SK-N-SH (cell line): ENCODE data around the gene ATP6V1G2. TPM values are rescaled to one million over a fixed set of nuclear protein-coding genes. Genes with fewer than 3 reads are reported as not detected.

Experiments
- CTCF ChIA-PET: fragments of 300-600, 350-600 bp; formaldehyde crosslinking; extraction: SDS; loops from one replicate; lab custom pipeline; 2021; lab: Yijun Ruan, JAX
- POLR2A ChIA-PET: fragments of 350-600 bp; sonication (Branson Sonifier 250); formaldehyde crosslinking; extraction: SDS; loops from one replicate; lab custom pipeline; 2020; ENCODE audit warnings: antibody characterized with exemption, inconsistent platforms; lab: Yijun Ruan, JAX
- DNase-seq: peaks from one replicate; pipeline ENCODE4 v3.0.0; 2012
- H2AFZ ChIP-seq: fragments of 200-600 bp; sonication (generic); 2 replicates; pipeline ENCODE4 v1.8.1; 2016; ENCODE audit warnings: antibody characterized with exemption, mild to moderate bottlenecking, low read depth
- H3F3A ChIP-seq: fragments of 200-600 bp; sonication (generic); replicated peaks from 2 replicates; pipeline ENCODE3; 2016; ENCODE audit warnings: antibody characterized with exemption, mild to moderate bottlenecking; ENCODE audit not compliant: insufficient read depth
- H3K27ac ChIP-seq, 2 experiments: fragments of 200-500 bp in 1 of 2; fragments of 200-600 bp in 1 of 2; sonication (Bioruptor generic) in 1 of 2; sonication (generic), shearing (Covaris generic) in 1 of 2; 2 replicates each; pipeline versions ENCODE4 v1.5.1 to v1.6.1; 2014 to 2016; ENCODE audit warnings: low read depth in 2 of 2, inconsistent platforms in 1 of 2, low read length in 1 of 2, mild to moderate bottlenecking in 1 of 2, mixed read lengths in 1 of 2
- H3K27me3 ChIP-seq: fragments of 200-600 bp; sonication (generic), shearing (Covaris generic); 2 replicates; pipeline ENCODE4 v1.6.1; 2016; ENCODE audit warnings: mixed run types; ENCODE audit not compliant: insufficient read depth
- H3K36me3 ChIP-seq, 2 experiments: fragments of 200-500 bp in 1 of 2; fragments of 200-600 bp in 1 of 2; sonication (Bioruptor generic) in 1 of 2; sonication (generic) in 1 of 2; replicated peaks in 1 of 2; 2 replicates each; pipeline versions ENCODE3 to v1.5.1; 2014 to 2016; ENCODE audit warnings: low read length in 1 of 2, mild to moderate bottlenecking in 1 of 2; ENCODE audit not compliant: insufficient read depth in 2 of 2, control insufficient read depth in 1 of 2
- H3K4me1 ChIP-seq, 2 experiments: fragments of 200-500 bp in 1 of 2; fragments of 200-600 bp in 1 of 2; sonication (Bioruptor generic) in 1 of 2; sonication (generic), shearing (Covaris generic) in 1 of 2; 2 replicates each; pipeline versions ENCODE4 v1.5.1 to v1.6.1; 2014 to 2016; ENCODE audit warnings: low read depth in 1 of 2, low read length in 1 of 2, mixed run types in 1 of 2; ENCODE audit not compliant: insufficient read depth in 2 of 2, control insufficient read depth in 1 of 2
- H3K4me2 ChIP-seq: fragments of 200-600 bp; sonication (generic), shearing (Covaris generic); 2 replicates; pipeline ENCODE4 v1.6.1; 2017; ENCODE audit warnings: mixed run types
- H3K4me3 ChIP-seq, 2 experiments: fragments of 200-500 bp in 1 of 2; fragments of 200-600 bp in 1 of 2; sonication (Bioruptor generic) in 1 of 2; sonication (generic), shearing (Covaris generic) in 1 of 2; 2 replicates each; pipeline versions ENCODE4 v1.5.1 to v1.8.1; 2014 to 2016; ENCODE audit warnings: low read depth in 2 of 2, inconsistent platforms in 1 of 2, low read length in 1 of 2, mild to moderate bottlenecking in 1 of 2, mixed read lengths in 1 of 2, moderate library complexity in 1 of 2
- H3K79me2 ChIP-seq: fragments of 200-600 bp; sonication (generic); 2 replicates; pipeline ENCODE4 v1.8.1; 2017; ENCODE audit warnings: mild to moderate bottlenecking; ENCODE audit not compliant: insufficient read depth
- H3K9ac ChIP-seq: fragments of 200-600 bp; sonication (generic); 2 replicates; pipeline ENCODE4 v1.6.1; 2017; ENCODE audit warnings: mixed run types
- H3K9me2 ChIP-seq: fragments of 200-600 bp; sonication (generic); 2 replicates; pipeline ENCODE4 v1.6.1; 2017; ENCODE audit warnings: mixed run types
- H3K9me3 ChIP-seq: fragments of 200-600 bp; sonication (generic); 2 replicates; pipeline ENCODE4 v1.6.1; 2017; ENCODE audit warnings: mixed run types, mild to moderate bottlenecking, moderate library complexity
- H4K20me1 ChIP-seq: fragments of 200-600 bp; sonication (generic); 2 replicates; pipeline ENCODE4 v1.6.1; 2017; ENCODE audit warnings: mild to moderate bottlenecking, mixed run types; ENCODE audit not compliant: insufficient read depth
- EZH2phosphoT487 ChIP-seq: fragments of 200-600 bp; sonication (generic); IDR thresholded peaks from 2 replicates; pipeline ENCODE4 v1.6.1; 2017; ENCODE audit warnings: low read depth, mixed run types, mild to moderate bottlenecking, antibody characterized with exemption, moderate library complexity, borderline replicate concordance
- FOXM1 ChIP-seq: IDR thresholded peaks from 2 replicates; pipeline ENCODE4 v1.4.0; 2012; ENCODE audit warnings: low read depth, mild to moderate bottlenecking
- MAX ChIP-seq: IDR thresholded peaks from 2 replicates; pipeline ENCODE4 v1.4.0; 2012; ENCODE audit warnings: low read depth
- MXI1 ChIP-seq: IDR thresholded peaks from 2 replicates; pipeline ENCODE4 v1.6.1; 2012; ENCODE audit warnings: mild to moderate bottlenecking, low read depth, low read length, improper control_type of control experiment
- REST ChIP-seq: IDR thresholded peaks from 2 replicates; pipeline ENCODE4 v1.6.1; 2012; ENCODE audit warnings: mild to moderate bottlenecking, low read depth, low read length, moderate library complexity
- RXRA ChIP-seq: IDR thresholded peaks from 2 replicates; pipeline ENCODE4 v1.4.0; 2012; ENCODE audit warnings: low read depth, mild to moderate bottlenecking, borderline replicate concordance
- SIN3A ChIP-seq: IDR thresholded peaks from 2 replicates; pipeline ENCODE4 v1.6.1; 2012; ENCODE audit warnings: low read depth, mild to moderate bottlenecking, low read length, moderate library complexity, borderline replicate concordance
- TCF12 ChIP-seq: IDR thresholded peaks from 2 replicates; pipeline ENCODE4 v1.4.0; 2012
- USF1 ChIP-seq: IDR thresholded peaks from 2 replicates; pipeline ENCODE4 v1.4.0; 2012; ENCODE audit warnings: low read depth, borderline replicate concordance
- ZBTB33 ChIP-seq: IDR thresholded peaks from 2 replicates; pipeline ENCODE4 v1.4.0; 2012; ENCODE audit warnings: low read depth, borderline replicate concordance
- WGBS: methylation state at CpG from one replicate; pipeline ENCODE4 v1.1.6; 2017; ENCODE audit warnings: low lambda C conversion rate; 5-methylcytosine and 5-hydroxymethylcytosine counted together
- polyA plus RNA-seq, 3 experiments: library from polyadenylated mRNA; depleted of rRNA; stranded (reverse); fragments of >200 nt; gene quantifications; 2 replicates each; pipeline ENCODE4 v1.2.3, GENCODE V29; 2012

The ATP6V1G2 gene
- polyA plus RNA-seq, 1 of the 3 experiments (the other 2 are of a cell fraction): 13.6 TPM

GRCh38 chr6:31558631-31559500, 12.5 kb upstream of the ATP6V1G2 start:
- Histone ChIP-seq H3K27ac (peak overlapping the region in 1 of 2 experiments; percentile 77; a peak in 2 of 4 replicates), H2AFZ (no peak overlapping the region), H3K79me2 (peaks cover 17% of the 10 kb centered on the region; the same call in 1 of the 2 replicates), H3K9ac (no peak overlapping the region), H4K20me1 (no peaks in the 10 kb centered on the region)
- no peak for DNase-seq
- TF ChIP-seq MXI1 (no peak), REST (no peak), MAX (no peak), ZBTB33 (no peak), FOXM1 (no peak), EZH2phosphoT487 (no peak), TCF12 (no peak), USF1 (no peak), RXRA (no peak), SIN3A (no peak)
- TF ChIP-seq, all 33 proteins: peak for 0
- Histone ChIP-seq H3K36me3 (peaks cover 20 to 30% of the 10 kb centered on the region in 2 experiments), H3K4me2 (no peak overlapping the region), H3K9me2 (no peaks in the 10 kb centered on the region), H3K9me3 (no peaks in the 10 kb centered on the region), H3K4me3 (no peak overlapping the region), H3F3A (peaks cover 31% of the 10 kb centered on the region), H3K27me3 (no peaks in the 10 kb centered on the region), H3K4me1 (peaks cover 0 to 20% of the 10 kb centered on the region in 2 experiments; a peak in 3 of 4 replicates)
- CTCF ChIA-PET: interaction anchor here (1.0 to 5.7 kb wide), 4 partner anchors 10 to 39 kb away, joined by 3 to 29 read pairs (median 4); partner anchors contain the start of genes ATP6V1G2 and LTB
- 84% methylated on average over 14 of the region's 14 CpGs for WGBS
- POLR2A ChIA-PET: interaction anchor here (0.9 kb wide), 1 partner anchor 8 kb away, joined by 3 read pairs; no protein-coding TSS in a partner anchor
